Mucosa of stomach (tissue), 1 donor: ENCODE measurements around the gene DTL.

Experiments used
- H3K27me3 ChIP-seq: one replicate; pipeline ENCODE4 v1.7.0; 2013; ENCODE audit warnings: mild to moderate bottlenecking, low read length; ENCODE audit not compliant: control insufficient read depth, insufficient read depth
- H3K36me3 ChIP-seq: one replicate; pipeline ENCODE4 v1.7.0; 2013; ENCODE audit warnings: low read length; ENCODE audit not compliant: control insufficient read depth, insufficient read depth
- H3K4me1 ChIP-seq: one replicate; pipeline ENCODE4 v1.7.0; 2013; ENCODE audit warnings: mild to moderate bottlenecking, low read length; ENCODE audit not compliant: control insufficient read depth, insufficient read depth
- H3K4me3 ChIP-seq: one replicate; pipeline ENCODE4 v1.7.0; 2013; ENCODE audit warnings: low read length
- H3K9ac ChIP-seq: one replicate; pipeline ENCODE4 v1.7.0; 2013; ENCODE audit warnings: mild to moderate bottlenecking, low read length, moderate library complexity
- H3K9me3 ChIP-seq: one replicate; pipeline ENCODE4 v1.7.0; 2013; ENCODE audit warnings: mild to moderate bottlenecking, low read length, moderate library complexity; ENCODE audit not compliant: control insufficient read depth
- donor health status: Pancreatic carcinoma.

The DTL gene

DNA sequence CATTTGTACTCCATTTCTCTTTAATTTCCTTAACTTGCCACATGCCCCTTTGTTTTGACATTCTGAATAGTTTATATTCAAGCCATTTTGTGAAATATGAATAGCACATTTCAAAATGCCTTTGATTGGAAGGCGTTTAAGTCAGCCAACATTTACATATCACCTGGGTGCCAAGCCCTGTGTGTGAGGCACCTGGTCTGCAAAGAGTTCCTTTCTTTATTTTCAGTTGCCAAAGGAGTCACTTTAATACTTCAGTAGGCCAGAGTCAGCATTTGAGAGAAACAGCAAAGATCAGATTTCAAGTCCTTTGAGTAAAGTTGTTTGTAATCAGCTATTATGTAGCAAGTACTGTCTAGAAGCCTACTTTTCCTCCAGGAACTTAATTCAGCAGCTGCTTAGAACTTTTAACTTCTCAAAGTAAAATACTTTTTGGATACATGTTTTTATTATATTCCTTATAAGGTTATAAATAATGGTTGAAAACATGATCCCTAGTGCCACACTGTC, 70.8 kb downstream of the DTL start:
- no peaks in the 10 kb centered on the region for H3K36me3 ChIP-seq
- no peaks in the 10 kb centered on the region for H3K9me3 ChIP-seq
- H3K4me3 ChIP-seq, result no peak overlapping the region
- H3K4me1 ChIP-seq, result peaks cover 40% of the 10 kb centered on the region
- no peaks in the 10 kb centered on the region for H3K27me3 ChIP-seq
- H3K9ac ChIP-seq, result no peak overlapping the region

DNA sequence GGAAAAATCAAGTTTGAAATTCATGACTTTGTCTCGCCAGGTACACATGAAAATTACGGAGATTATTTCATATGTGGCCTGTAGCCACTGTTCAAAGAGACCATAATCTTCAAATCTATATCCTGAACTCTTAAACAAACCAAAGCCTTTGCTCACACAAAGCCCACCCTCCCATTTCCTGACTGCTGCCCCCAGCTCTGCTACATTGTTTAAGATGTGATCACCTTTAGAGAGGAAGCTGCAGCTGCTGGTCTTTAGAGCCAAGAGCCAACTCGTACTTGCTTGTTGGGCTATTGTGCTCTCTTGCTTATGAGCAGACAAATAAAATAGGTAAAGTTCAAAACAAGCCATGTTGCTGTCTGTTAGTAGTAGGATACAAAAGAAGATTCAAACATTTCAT, 71.9 kb downstream of the DTL start:
- Histone ChIP-seq H3K27me3 (no peaks in the 10 kb centered on the region), H3K9me3 (no peaks in the 10 kb centered on the region), H3K4me1 (peaks cover 40% of the 10 kb centered on the region), H3K4me3 (no peak overlapping the region), H3K36me3 (no peaks in the 10 kb centered on the region), H3K9ac (no peak overlapping the region)

DNA sequence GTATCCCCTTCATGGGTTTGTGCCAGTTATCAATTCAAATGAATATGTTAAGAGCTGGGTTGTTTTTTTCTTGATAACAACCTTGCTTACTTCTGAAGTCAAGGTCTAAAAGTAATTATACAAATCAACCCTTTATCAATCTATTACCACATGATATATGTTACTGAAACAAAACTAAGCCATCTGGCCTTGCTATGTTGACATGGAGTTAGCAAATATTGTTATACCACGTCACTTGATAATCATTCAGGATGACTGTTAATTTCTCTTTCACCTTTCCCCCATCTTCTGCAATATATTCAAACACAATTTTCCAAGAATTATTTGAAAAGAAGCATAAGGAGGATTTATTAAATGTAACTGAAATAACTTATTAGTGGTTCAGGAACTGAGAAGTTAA, 72.6 kb downstream of the DTL start:
- peaks cover 40% of the 10 kb centered on the region for H3K4me1 ChIP-seq
- H3K4me3 ChIP-seq, result no peak overlapping the region
- no peak overlapping the region for H3K9ac ChIP-seq
- no peaks in the 10 kb centered on the region for H3K36me3 ChIP-seq
- no peaks in the 10 kb centered on the region for H3K27me3 ChIP-seq
- no peaks in the 10 kb centered on the region for H3K9me3 ChIP-seq

DNA sequence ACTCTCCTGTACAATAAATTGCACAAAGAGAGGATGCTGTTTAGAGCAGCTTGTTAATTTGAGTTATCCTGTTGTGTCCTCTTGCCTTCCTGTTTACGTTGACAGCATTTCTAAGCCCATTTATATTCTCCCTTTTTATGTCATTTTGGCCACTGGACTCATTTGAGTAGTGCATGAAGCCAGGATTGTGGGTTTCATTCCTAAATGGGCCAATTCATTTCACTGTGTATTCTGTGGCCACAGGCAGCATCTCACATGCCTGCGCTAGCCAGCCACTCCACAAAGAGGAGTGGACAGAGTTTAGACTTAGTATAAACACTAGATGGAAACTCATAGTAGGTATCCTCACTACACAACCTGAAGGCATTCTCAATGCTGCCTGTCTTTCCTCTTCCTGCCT, 73.4 kb downstream of the DTL start:
- Histone ChIP-seq H3K27me3 (no peaks in the 10 kb centered on the region), H3K36me3 (no peaks in the 10 kb centered on the region), H3K4me3 (no peak overlapping the region), H3K9ac (no peak overlapping the region), H3K9me3 (no peaks in the 10 kb centered on the region), H3K4me1 (peaks cover 40% of the 10 kb centered on the region)

DNA sequence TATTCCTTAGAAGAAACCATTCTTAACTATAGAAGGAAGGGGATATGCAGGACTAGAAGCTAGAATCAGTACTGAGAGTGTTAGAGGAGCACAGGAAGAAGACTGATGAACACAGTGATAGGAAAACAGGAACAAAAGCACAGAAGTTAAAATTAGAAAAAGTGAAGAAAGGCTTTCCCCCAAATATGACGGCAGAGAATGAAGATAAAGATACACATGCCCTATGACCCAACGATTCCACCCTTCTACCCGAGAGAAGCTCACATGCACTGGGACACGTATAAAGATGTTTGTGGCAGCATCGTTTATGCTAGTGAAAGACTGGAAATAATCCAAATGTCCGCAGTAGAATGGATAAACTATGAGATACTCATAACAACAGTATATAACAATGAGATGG, 74.2 kb downstream of the DTL start:
- no peaks in the 10 kb centered on the region for H3K36me3 ChIP-seq
- H3K4me1 ChIP-seq, result peaks cover 36% of the 10 kb centered on the region
- no peak overlapping the region for H3K9ac ChIP-seq
- no peak overlapping the region for H3K4me3 ChIP-seq
- no peaks in the 10 kb centered on the region for H3K27me3 ChIP-seq
- no peaks in the 10 kb centered on the region for H3K9me3 ChIP-seq

DNA sequence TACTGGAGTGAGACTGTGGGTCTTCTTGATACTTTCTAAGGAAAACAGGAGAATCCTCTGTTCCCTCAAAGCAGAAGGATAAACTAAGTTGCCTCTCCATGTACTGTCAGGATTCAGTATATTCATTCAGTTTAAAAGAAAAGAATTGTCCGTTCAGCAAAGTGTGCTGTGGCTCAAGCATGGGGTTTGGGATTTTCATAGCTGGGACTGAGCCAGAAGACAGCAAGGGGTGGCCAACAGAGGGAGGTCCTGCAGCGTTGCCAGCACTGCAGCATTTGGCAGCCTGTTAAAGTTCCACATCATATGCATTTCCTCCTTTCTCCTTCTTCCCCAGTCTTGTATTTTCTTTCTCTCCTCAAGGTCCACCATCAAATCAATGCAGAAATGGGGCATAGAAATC, 75.1 kb downstream of the DTL start:
- no peak overlapping the region for H3K4me3 ChIP-seq
- H3K9ac ChIP-seq, result no peak overlapping the region
- peaks cover 30% of the 10 kb centered on the region for H3K4me1 ChIP-seq
- no peaks in the 10 kb centered on the region for H3K36me3 ChIP-seq
- H3K9me3 ChIP-seq, result no peaks in the 10 kb centered on the region
- no peaks in the 10 kb centered on the region for H3K27me3 ChIP-seq

DNA sequence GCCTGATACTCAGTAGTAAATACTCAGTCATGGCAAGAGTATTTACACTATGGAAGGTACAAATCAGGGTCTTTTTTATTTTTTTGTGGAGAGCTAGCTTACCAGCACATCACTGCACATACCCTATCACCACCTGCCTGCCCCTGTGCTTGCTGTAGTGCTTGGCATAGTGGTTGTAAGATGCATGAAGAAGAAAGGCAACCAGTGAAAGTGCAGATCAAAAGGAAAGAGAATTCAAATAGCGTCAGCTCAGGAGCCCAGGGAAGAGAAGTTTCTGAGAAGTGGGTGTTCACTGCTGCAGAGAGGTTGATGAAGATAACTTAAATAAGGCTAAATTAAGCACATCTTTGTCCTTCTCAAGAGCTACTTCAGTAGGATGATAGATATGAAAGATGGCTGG, 76.0 kb downstream of the DTL start:
- H3K9me3 ChIP-seq, result no peaks in the 10 kb centered on the region
- H3K4me3 ChIP-seq, result no peak overlapping the region
- H3K27me3 ChIP-seq, result no peaks in the 10 kb centered on the region
- H3K36me3 ChIP-seq, result no peaks in the 10 kb centered on the region
- no peak overlapping the region for H3K9ac ChIP-seq
- peaks cover 30% of the 10 kb centered on the region for H3K4me1 ChIP-seq

DNA sequence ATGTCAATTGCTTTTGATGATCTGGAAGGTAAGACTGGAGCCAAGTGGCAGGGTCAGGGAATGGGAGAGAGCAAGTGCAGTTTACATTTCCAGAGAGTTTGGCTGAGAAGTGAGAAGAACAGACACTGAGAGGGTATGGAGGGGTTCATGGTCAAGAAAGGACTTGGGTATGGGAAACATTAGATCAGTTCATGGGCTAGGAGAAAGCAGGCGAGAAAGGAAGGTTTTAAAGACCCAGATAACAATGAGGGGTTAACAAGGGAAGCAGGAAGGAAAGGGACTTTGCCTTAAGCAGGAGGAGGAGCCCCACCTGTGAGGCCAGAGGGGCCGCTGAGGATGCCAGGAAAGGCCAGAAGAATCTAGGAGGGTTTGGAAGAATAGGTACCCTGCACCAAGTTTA, 78.2 kb downstream of the DTL start:
- H3K4me1 ChIP-seq, result peaks cover 27% of the 10 kb centered on the region
- H3K9me3 ChIP-seq, result no peaks in the 10 kb centered on the region
- H3K27me3 ChIP-seq, result no peaks in the 10 kb centered on the region
- H3K36me3 ChIP-seq, result no peaks in the 10 kb centered on the region
- H3K4me3 ChIP-seq, result no peak overlapping the region
- no peak overlapping the region for H3K9ac ChIP-seq

DNA sequence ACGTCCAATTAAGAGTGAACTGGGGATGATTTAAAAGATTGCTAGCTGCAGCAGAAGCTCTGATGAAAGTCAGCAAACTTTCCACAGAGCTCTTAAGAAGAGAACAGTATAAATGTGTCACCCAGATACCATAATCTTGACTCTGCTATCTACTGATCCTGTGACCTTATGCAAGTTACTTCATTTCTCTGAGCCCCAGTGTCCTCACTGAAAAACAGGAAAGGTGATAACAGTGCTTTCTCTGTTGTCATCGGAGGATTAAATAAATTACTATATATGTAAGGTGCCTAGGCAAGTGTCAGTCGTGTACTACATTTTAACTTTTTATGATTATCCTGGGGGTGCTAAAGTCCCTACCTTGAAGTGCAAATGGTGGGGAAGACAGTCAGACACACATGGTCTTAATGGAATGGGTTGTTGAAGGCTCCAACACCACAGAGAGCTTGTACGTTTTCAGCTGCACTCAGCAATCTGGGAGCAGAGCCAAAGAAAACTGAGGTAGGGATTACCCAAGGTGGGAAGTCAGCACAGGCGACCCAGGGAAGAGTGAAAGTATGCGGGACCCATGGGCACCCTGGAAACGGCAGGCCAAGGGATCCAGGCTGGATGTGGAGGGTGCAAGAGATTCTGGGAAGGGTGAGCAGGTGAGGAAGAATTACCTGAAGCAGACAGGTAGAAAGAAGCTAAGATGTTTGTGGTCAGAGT, 82.8 kb downstream of the DTL start:
- H3K9ac ChIP-seq, result no peak overlapping the region
- H3K4me3 ChIP-seq, result no peak overlapping the region
- no peaks in the 10 kb centered on the region for H3K36me3 ChIP-seq
- H3K4me1 ChIP-seq, result peaks cover 31% of the 10 kb centered on the region
- H3K27me3 ChIP-seq, result no peaks in the 10 kb centered on the region
- no peaks in the 10 kb centered on the region for H3K9me3 ChIP-seq

DNA sequence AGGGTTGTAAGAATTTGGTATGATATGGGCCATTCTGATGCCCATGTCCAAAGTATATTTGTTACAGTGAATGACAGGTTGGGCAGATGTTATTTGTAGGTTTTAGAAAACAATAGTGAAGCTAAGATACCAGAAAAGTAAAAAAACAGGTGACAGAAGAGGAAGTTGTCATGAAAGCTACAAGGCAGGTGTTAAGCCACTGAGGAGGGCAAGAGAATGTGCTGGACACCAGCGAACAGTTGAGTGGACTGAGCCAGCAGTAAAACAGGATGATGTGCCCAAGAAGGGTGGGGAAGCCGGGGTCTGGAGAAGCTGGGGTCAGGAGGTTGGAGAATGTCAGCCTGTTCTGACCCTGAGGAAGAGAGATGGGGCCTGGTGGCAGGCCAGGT, 83.3 kb downstream of the DTL start:
- H3K9ac ChIP-seq, result no peak overlapping the region
- H3K9me3 ChIP-seq, result no peaks in the 10 kb centered on the region
- no peaks in the 10 kb centered on the region for H3K36me3 ChIP-seq
- no peak overlapping the region for H3K4me3 ChIP-seq
- H3K27me3 ChIP-seq, result no peaks in the 10 kb centered on the region
- peaks cover 31% of the 10 kb centered on the region for H3K4me1 ChIP-seq

DNA sequence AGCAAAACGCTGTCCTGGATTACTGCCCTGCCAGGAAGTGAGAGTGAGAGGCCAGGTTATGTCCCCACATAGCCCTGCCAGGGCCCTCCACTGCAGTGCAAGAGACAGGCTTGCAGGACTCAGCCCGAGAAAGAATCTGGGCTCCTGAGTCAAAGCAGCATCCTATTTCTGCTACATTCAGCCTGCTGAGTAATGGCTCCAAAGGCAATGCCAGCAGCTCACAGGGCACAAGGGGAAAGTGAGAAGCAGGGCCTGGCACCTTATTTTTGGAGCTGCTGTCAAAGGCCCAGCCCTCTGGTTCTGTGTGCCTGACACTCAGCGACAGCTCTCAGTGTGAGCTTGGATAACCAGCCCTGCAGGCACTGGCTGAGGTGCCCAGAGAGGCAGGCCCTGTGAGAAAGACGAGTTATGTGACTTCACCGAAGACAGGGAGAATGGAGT, 83.9 kb downstream of the DTL start:
- Histone ChIP-seq H3K4me1 (peaks cover 34% of the 10 kb centered on the region), H3K27me3 (no peaks in the 10 kb centered on the region), H3K4me3 (no peak overlapping the region), H3K9ac (no peak overlapping the region), H3K36me3 (no peaks in the 10 kb centered on the region), H3K9me3 (no peaks in the 10 kb centered on the region)

DNA sequence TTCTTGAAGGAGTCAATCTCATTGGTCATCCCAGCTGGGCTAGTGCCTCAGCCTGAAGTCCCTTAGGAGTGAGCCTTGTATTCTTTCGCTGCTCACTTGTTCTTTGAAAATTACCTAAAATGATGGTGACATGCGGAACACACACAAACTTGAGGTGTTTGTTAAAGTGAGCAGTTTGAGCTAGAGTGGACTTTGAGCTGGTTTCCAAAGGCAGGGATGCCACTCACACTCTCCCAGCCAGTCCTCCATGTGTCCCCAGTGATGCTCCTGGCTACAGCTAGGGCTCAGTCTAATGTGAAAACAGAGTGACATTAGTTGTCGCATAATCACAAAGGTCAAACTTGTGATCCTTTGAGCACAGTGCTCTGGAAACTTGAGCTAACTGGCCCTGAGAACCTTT, 84.3 kb downstream of the DTL start:
- Histone ChIP-seq H3K9me3 (no peaks in the 10 kb centered on the region), H3K36me3 (no peaks in the 10 kb centered on the region), H3K9ac (no peak overlapping the region), H3K27me3 (no peaks in the 10 kb centered on the region), H3K4me3 (no peak overlapping the region), H3K4me1 (peaks cover 38% of the 10 kb centered on the region)

DNA sequence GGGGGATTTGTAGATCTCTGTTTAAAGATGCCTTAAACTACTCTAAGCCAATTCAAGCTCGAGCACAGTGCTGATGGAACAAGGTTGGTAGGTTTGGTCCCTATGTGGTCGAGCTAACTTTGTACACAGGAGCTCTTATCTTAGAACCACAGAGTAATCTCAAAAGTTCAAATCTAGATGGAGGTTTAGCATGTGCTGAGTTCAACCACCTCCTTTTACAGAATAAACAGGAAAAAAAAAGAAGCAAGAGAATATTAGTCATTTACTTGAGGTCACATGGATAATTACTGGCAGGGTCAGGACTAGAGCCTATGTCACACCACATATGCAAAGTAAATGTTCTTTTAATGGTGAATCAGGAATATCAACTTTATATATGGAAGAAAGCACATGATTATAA, 86.2 kb downstream of the DTL start:
- H3K4me1 ChIP-seq, result peaks cover 44% of the 10 kb centered on the region
- no peaks in the 10 kb centered on the region for H3K27me3 ChIP-seq
- H3K9ac ChIP-seq, result no peak overlapping the region
- no peaks in the 10 kb centered on the region for H3K36me3 ChIP-seq
- H3K9me3 ChIP-seq, result no peaks in the 10 kb centered on the region
- H3K4me3 ChIP-seq, result no peak overlapping the region
